H1 (cell line): ENCODE data around the gene ERCC6L. TPM values are rescaled to one million over a fixed set of nuclear protein-coding genes. Genes with fewer than 3 reads are reported as not detected.

Source experiments
- CTCF ChIA-PET: fragments of 300-600 bp; sonication (Branson Sonifier 250); formaldehyde crosslinking; loops from one replicate; lab custom pipeline; 2021; ENCODE audit not compliant: partially characterized antibody; lab: Charles Lee
- POLR2A ChIA-PET: fragments of 300-600 bp; sonication (Branson Sonifier 250); formaldehyde crosslinking; loops from one replicate; lab custom pipeline; 2021; ENCODE audit warnings: inconsistent platforms; ENCODE audit not compliant: partially characterized antibody; lab: Charles Lee
- DNase-seq, 2 experiments: peaks; one replicate each; pipeline versions ENCODE4 v3.0.0 to v3.0.0-alpha.2; 2010 to 2022; ENCODE audit warnings: low spot score in 2 of 2, low read depth in 1 of 2, mixed read lengths in 1 of 2
- FAIRE-seq: peaks from 2 replicates; lab custom pipeline; 2011; peaks lifted over from hg19 to GRCh38; lab: Jason Lieb, UNC
- H2AFZ ChIP-seq: 2 replicates; pipeline ENCODE4 v1.8.1; 2012; ENCODE audit warnings: low read length, inconsistent platforms
- H2AK5ac ChIP-seq: 2 replicates; pipeline ENCODE4 v1.6.1; 2013; ENCODE audit warnings: low read depth, low read length
- H2BK120ac ChIP-seq: replicated peaks from 2 replicates; pipeline ENCODE3; 2013; ENCODE audit warnings: low read depth, low read length, inconsistent platforms
- H2BK12ac ChIP-seq: 2 replicates; pipeline ENCODE4 v1.6.1; 2013; ENCODE audit warnings: low read depth, low read length
- H2BK15ac ChIP-seq: 2 replicates; pipeline ENCODE4 v1.6.1; 2013; ENCODE audit warnings: low read length
- H2BK20ac ChIP-seq: 2 replicates; pipeline ENCODE4 v1.6.1; 2013; ENCODE audit warnings: low read length
- H2BK5ac ChIP-seq: 2 replicates; pipeline ENCODE4 v1.6.1; 2013; ENCODE audit warnings: low read depth, low read length
- H3K14ac ChIP-seq: 2 replicates; pipeline ENCODE4 v1.6.1; 2013; ENCODE audit warnings: inconsistent platforms; ENCODE audit not compliant: insufficient read length
- H3K18ac ChIP-seq: 2 replicates; pipeline ENCODE4 v1.6.1; 2013; ENCODE audit warnings: low read length; ENCODE audit errors: extremely low read depth
- H3K23ac ChIP-seq: 2 replicates; pipeline ENCODE4 v1.6.1; 2013; ENCODE audit warnings: inconsistent platforms; ENCODE audit not compliant: insufficient read length
- H3K23me2 ChIP-seq: 2 replicates; pipeline ENCODE4 v1.6.1; 2013; ENCODE audit warnings: low read depth, low read length
- H3K27ac ChIP-seq: 2 replicates; pipeline ENCODE4 v1.6.1; 2011; ENCODE audit warnings: low read depth, low read length, inconsistent platforms
- H3K27me3 ChIP-seq, 4 experiments: replicated peaks in 1 of 4; 1 replicate in 1 of 4; 2 replicates in 3 of 4; pipeline versions ENCODE4 v1.6.1 to v1.8.1; 2011 to 2013; ENCODE audit warnings: low read length in 3 of 4, mild to moderate bottlenecking in 3 of 4, inconsistent platforms in 2 of 4, mixed read lengths in 2 of 4, moderate library complexity in 1 of 4; ENCODE audit not compliant: control insufficient read depth in 3 of 4, insufficient read depth in 3 of 4; ENCODE audit errors: extremely low read depth in 1 of 4
- H3K36me3 ChIP-seq, 4 experiments: 2 replicates each; pipeline versions ENCODE4 v1.6.1 to v1.8.1; 2011 to 2013; ENCODE audit warnings: mild to moderate bottlenecking in 4 of 4, low read length in 3 of 4, moderate library complexity in 2 of 4, control low read depth in 1 of 4, inconsistent platforms in 1 of 4; ENCODE audit not compliant: insufficient read depth in 4 of 4, control insufficient read depth in 2 of 4
- H3K4ac ChIP-seq: replicated peaks from 2 replicates; pipeline ENCODE3; 2013; ENCODE audit warnings: low read length, low read depth, mixed read lengths, inconsistent platforms; ENCODE audit not compliant: insufficient read length
- H3K4me1 ChIP-seq, 4 experiments: replicated peaks in 1 of 4; 1 replicate in 1 of 4; 2 replicates in 3 of 4; pipeline versions ENCODE4 v1.6.1 to v1.8.1; 2011 to 2013; ENCODE audit warnings: low read length in 3 of 4, inconsistent platforms in 2 of 4, mixed read lengths in 1 of 4; ENCODE audit not compliant: insufficient read depth in 4 of 4, control insufficient read depth in 3 of 4
- H3K4me2 ChIP-seq, 2 experiments: 2 replicates each; pipeline versions ENCODE4 v1.6.1 to v1.8.1; 2011 to 2013; ENCODE audit warnings: low read depth in 2 of 2, low read length in 2 of 2, control low read depth in 1 of 2, inconsistent platforms in 1 of 2, mild to moderate bottlenecking in 1 of 2; ENCODE audit not compliant: insufficient read depth in 1 of 2
- H3K4me3 ChIP-seq, 4 experiments: fragments of 200-600, 300-600 bp in 1 of 4; sonication (generic), shearing (Covaris generic), sonication (Bioruptor Twin) in 1 of 4; 2 replicates each; pipeline versions ENCODE4 v1.5.1 to v1.8.1; 2011 to 2016; ENCODE audit warnings: low read length in 4 of 4, low read depth in 3 of 4, control low read depth in 2 of 4, inconsistent platforms in 2 of 4, mild to moderate bottlenecking in 2 of 4, mixed read lengths in 1 of 4, moderate library complexity in 1 of 4; ENCODE audit not compliant: insufficient read depth in 2 of 4; ENCODE audit errors: extremely low read depth in 1 of 4
- H3K56ac ChIP-seq: replicated peaks from 2 replicates; pipeline ENCODE3; 2013; ENCODE audit warnings: low read depth, mild to moderate bottlenecking, mixed read lengths, low read length, inconsistent platforms; ENCODE audit not compliant: insufficient read length
- H3K79me1 ChIP-seq: 2 replicates; pipeline ENCODE4 v1.6.1; 2013; ENCODE audit warnings: low read depth, low read length, control low read depth
- H3K79me2 ChIP-seq, 2 experiments: 2 replicates each; pipeline versions ENCODE4 v1.6.1 to v1.8.1; 2012 to 2013; ENCODE audit warnings: low read length in 2 of 2, mild to moderate bottlenecking in 2 of 2, inconsistent platforms in 1 of 2; ENCODE audit not compliant: insufficient read depth in 2 of 2, control insufficient read depth in 1 of 2
- H3K9ac ChIP-seq, 4 experiments: replicated peaks in 1 of 4; 1 replicate in 1 of 4; 2 replicates in 3 of 4; pipeline versions ENCODE4 v1.6.1 to v1.8.1; 2011 to 2013; ENCODE audit warnings: low read depth in 3 of 4, low read length in 3 of 4, control low read depth in 2 of 4, mild to moderate bottlenecking in 2 of 4, moderate library complexity in 2 of 4, inconsistent platforms in 1 of 4; ENCODE audit errors: extremely low read depth in 1 of 4
- H3K9me3 ChIP-seq, 2 experiments: 2 replicates each; pipeline versions ENCODE4 v1.6.1 to v1.8.1; 2012 to 2013; ENCODE audit warnings: mild to moderate bottlenecking in 2 of 2, moderate library complexity in 2 of 2, control low read depth in 1 of 2, inconsistent platforms in 1 of 2, low read depth in 1 of 2, low read length in 1 of 2, mixed read lengths in 1 of 2; ENCODE audit not compliant: insufficient read depth in 2 of 2
- H4K20me1 ChIP-seq, 2 experiments: replicated peaks in 1 of 2; 2 replicates each; pipeline versions ENCODE3 to v1.8.1; 2011 to 2013; ENCODE audit warnings: inconsistent platforms in 2 of 2, low read length in 2 of 2, mild to moderate bottlenecking in 1 of 2; ENCODE audit not compliant: insufficient read depth in 2 of 2, control insufficient read depth in 1 of 2
- H4K5ac ChIP-seq: 2 replicates; pipeline ENCODE4 v1.6.1; 2013; ENCODE audit warnings: low read length, low read depth, mixed read lengths, inconsistent platforms; ENCODE audit not compliant: insufficient read length
- H4K8ac ChIP-seq: 2 replicates; pipeline ENCODE4 v1.8.0; 2013; ENCODE audit warnings: mild to moderate bottlenecking, moderate library complexity, low read length, inconsistent platforms; ENCODE audit not compliant: insufficient read depth; ENCODE audit errors: extremely low read depth
- H4K91ac ChIP-seq: replicated peaks from 2 replicates; pipeline ENCODE3; 2013; ENCODE audit warnings: low read length, mixed read lengths, inconsistent platforms; ENCODE audit not compliant: insufficient read length
- TCF12 ChIP-seq: IDR thresholded peaks from 2 replicates; pipeline ENCODE4 v1.6.1; 2011; ENCODE audit warnings: low read depth, mild to moderate bottlenecking, low read length
- WGBS, 2 experiments: shearing (Covaris generic) in 1 of 2; methylation state at CpG; one replicate each; pipeline versions ENCODE4 v1.1.6 to v1.1.7; 2013 to 2015; ENCODE audit warnings: low lambda C conversion rate in 2 of 2, mixed read lengths in 2 of 2, inconsistent platforms in 1 of 2, low coverage in 1 of 2, missing lambda C conversion rate in 1 of 2; ENCODE audit not compliant: insufficient replicate concordance in 2 of 2, insufficient coverage in 1 of 2, insufficient read length in 1 of 2; ENCODE audit errors: extremely low coverage in 1 of 2, missing lambda C conversion rate in 1 of 2; 5-methylcytosine and 5-hydroxymethylcytosine counted together
- polyA plus RNA-seq, 7 experiments: library from polyadenylated mRNA; depleted of rRNA in 3 of 7; stranded (reverse) in 5 of 7; unstranded in 2 of 7; fragments of >200 nt in 5 of 7; fragments of 200-250 nt in 2 of 7; gene quantifications; 1 replicate in 5 of 7; 2 replicates in 1 of 7; 4 replicates in 1 of 7; pipeline versions ENCODE4 v1.2.1 to v1.2.3, GENCODE V29; 2011 to 2013; ENCODE audit warnings: missing spikeins in 2 of 7, mixed read lengths in 2 of 7
- total RNA-seq: library from RNA; stranded (reverse); fragmentation: NEBNext Ultra II Directional; extraction: Animal tissue kit (Norgen Biotek cat#: 25700); gene quantifications from 2 replicates; pipeline ENCODE4 v1.2.1, GENCODE V29; 2021

ERCC6L gene
- total and polyA plus RNA-seq, 2 of the 8 experiments (the other 6 are each of a cell fraction or from before 2014, with no cell fraction given) = 4.0 to 23.9 TPM

- TF ChIP-seq TCF12 = no peak
- no peak overlapping the region for H3K4me2 ChIP-seq
- no peak for FAIRE-seq
Observed at GRCh38 chrX:72208126-72208800, 30.6 kb downstream of the ERCC6L start.

More at GRCh38 chrX:72208126-72208800, 30.6 kb downstream of the ERCC6L start:
- Histone ChIP-seq H3K4me3 (no peak overlapping the region), H4K20me1 (peaks cover 0 to 2% of the 10 kb centered on the region in 2 experiments), H4K8ac (no peak overlapping the region), H3K14ac (no peak overlapping the region), H3K27me3 (no peaks in the 10 kb centered on the region), H3K79me1 (no peaks in the 10 kb centered on the region), H3K23me2 (no peaks in the 10 kb centered on the region), H2AFZ (no peak overlapping the region), H3K9ac (no peak overlapping the region), H3K23ac (no peak overlapping the region), H4K91ac (no peak overlapping the region), H2BK120ac (no peak overlapping the region), H4K5ac (no peak overlapping the region), H3K4ac (no peak overlapping the region), H2BK12ac (no peak overlapping the region), H3K9me3 (no peaks in the 10 kb centered on the region), H3K36me3 (peaks cover 0 to 22% (median 12%) of the 10 kb centered on the region in 4 experiments; a peak in 6 of 8 replicates), H2AK5ac (no peak overlapping the region), H2BK5ac (no peak overlapping the region), H2BK20ac (no peak overlapping the region), H3K4me1 (peaks cover 0 to 2% (median 1%) of the 10 kb centered on the region in 4 experiments; a peak in 2 of 7 replicates), H3K18ac (no peak overlapping the region), H2BK15ac (no peak overlapping the region), H3K79me2 (0 out of 4 replicates have a peak, but pooled peaks cover 0 to 2% of the 10 kb centered on the region in 2 experiments), H3K27ac (no peak overlapping the region), H3K56ac (no peak overlapping the region)
- whole genome bisulfite sequencing, 2 experiments = 92% methylated on average over 4 of the region's 4 CpGs; no CpG with 5 or more reads in 1 of the 2 experiments
- DNase-seq = no peak
- ChIA-PET CTCF (interaction anchor here (0.6 to 0.7 kb wide), 2 partner anchors 89 to 221 kb away, joined by 3 to 4 read pairs; no protein-coding TSS in a partner anchor), POLR2A (no interaction called here)
